HCT116 (cell line): ENCODE data around the gene BZW2. TPM values are rescaled to one million over a fixed set of nuclear protein-coding genes. Genes with fewer than 3 reads are reported as not detected.
A peak's percentile ranks its signal among the peaks of the same experiment; 100 is the strongest.

Source experiments
- ATAC-seq: fragments of 200-7000 bp; cut with Tn5 transposase; 2 replicates; pipeline ENCODE4 v1.9.1; 2020; ENCODE audit warnings: mild to moderate bottlenecking, moderate library complexity
- BruUV-seq: library from RNA; stranded (reverse); fragments of 400-500 nt; replicated peaks from 2 replicates; lab custom pipeline; 2021; lab: Mats Ljungman, UMichigan
- CTCF ChIA-PET: fragments of 300-600 bp; sonication (Branson Sonifier 250); formaldehyde crosslinking; loops from one replicate; lab custom pipeline; 2021; ENCODE audit warnings: antibody characterized with exemption; lab: Charles Lee
- POLR2A ChIA-PET: fragments of 300-600, 350-600 bp; sonication (Branson Sonifier 250); formaldehyde crosslinking; loops from one replicate; lab custom pipeline; 2021; ENCODE audit warnings: antibody characterized with exemption; lab: Charles Lee
- RAD21 ChIA-PET, 2 experiments: fragments of 300-600 bp; sonication (Branson Sonifier 250); formaldehyde crosslinking; loops; one replicate each; lab custom pipeline; 2023; ENCODE audit warnings: low total read pairs in 2 of 2; ENCODE audit not compliant: uncharacterized antibody in 2 of 2, unreplicated experiment in 2 of 2, low non-redundant PET in 1 of 2; lab: Charles Lee
- DNase-seq: peaks from one replicate; pipeline ENCODE4 v3.0.0-alpha.2; 2010; ENCODE audit warnings: low read depth, low spot score
- H2AFZ ChIP-seq: fragments of 200-600 bp; shearing (Covaris generic), sonication (generic); 2 replicates; pipeline ENCODE4 v1.6.1; 2017; ENCODE audit warnings: low read depth, mixed run types, mixed read lengths, antibody characterized with exemption, low read length; ENCODE audit not compliant: poor library complexity, severe bottlenecking
- H3K27ac ChIP-seq: 2 replicates; pipeline ENCODE4 v1.5.1; 2012; ENCODE audit warnings: low read depth, low read length
- H3K27me3 ChIP-seq: fragments of 200-600 bp; sonication (generic); 2 replicates; pipeline ENCODE4 v1.6.1; 2016; ENCODE audit warnings: mixed run types, low read length, mixed read lengths; ENCODE audit not compliant: insufficient read depth
- H3K36me3 ChIP-seq, 2 experiments: fragments of 200-500 bp in 1 of 2; fragments of 200-600 bp in 1 of 2; sonication (Bioruptor generic) in 1 of 2; sonication (generic) in 1 of 2; 2 replicates each; pipeline versions ENCODE4 v1.5.1 to v1.6.1; 2014 to 2016; ENCODE audit warnings: low read length in 2 of 2, inconsistent platforms in 1 of 2, mixed read lengths in 1 of 2, mixed run types in 1 of 2; ENCODE audit not compliant: insufficient read depth in 2 of 2, control insufficient read depth in 1 of 2
- H3K4me1 ChIP-seq, 2 experiments: fragments of 200-600 bp in 1 of 2; sonication (generic) in 1 of 2; 2 replicates each; pipeline versions ENCODE4 v1.5.1 to v1.6.1; 2012 to 2017; ENCODE audit warnings: low read length in 2 of 2, inconsistent platforms in 1 of 2, mild to moderate bottlenecking in 1 of 2, mixed read lengths in 1 of 2, mixed run types in 1 of 2, moderate library complexity in 1 of 2; ENCODE audit not compliant: insufficient read depth in 2 of 2, control insufficient read depth in 1 of 2
- H3K4me2 ChIP-seq: fragments of 200-600 bp; sonication (generic); 2 replicates; pipeline ENCODE4 v1.6.1; 2017; ENCODE audit warnings: mixed run types, low read length, mixed read lengths
- H3K4me3 ChIP-seq, 2 experiments: fragments of 200-600 bp in 1 of 2; sonication (generic) in 1 of 2; replicated peaks in 1 of 2; 2 replicates each; pipeline ENCODE4 v1.5.1; 2011 to 2016; ENCODE audit warnings: low read length in 2 of 2, control low read depth in 1 of 2, low read depth in 1 of 2, mild to moderate bottlenecking in 1 of 2, mixed read lengths in 1 of 2, mixed run types in 1 of 2
- H3K79me2 ChIP-seq: fragments of 200-600 bp; sonication (generic); 2 replicates; pipeline ENCODE4 v1.6.1; 2017; ENCODE audit warnings: mild to moderate bottlenecking, mixed run types, low read length, moderate library complexity, mixed read lengths; ENCODE audit not compliant: insufficient read depth
- H3K9ac ChIP-seq: fragments of 200-600 bp; sonication (generic); 2 replicates; pipeline ENCODE4 v1.6.1; 2016; ENCODE audit warnings: low read length, mixed read lengths
- H3K9me2 ChIP-seq: fragments of 200-600 bp; sonication (generic), shearing (Covaris generic); 2 replicates; pipeline ENCODE4 v1.6.1; 2017; ENCODE audit warnings: mixed run types, mild to moderate bottlenecking, moderate library complexity; ENCODE audit not compliant: insufficient read depth
- H3K9me3 ChIP-seq, 2 experiments: fragments of 200-500 bp in 1 of 2; fragments of 200-600 bp in 1 of 2; sonication (Bioruptor generic) in 1 of 2; sonication (generic) in 1 of 2; 2 replicates each; pipeline ENCODE4 v1.6.1; 2014 to 2017; ENCODE audit warnings: low read length in 2 of 2, mixed read lengths in 2 of 2, inconsistent platforms in 1 of 2, low read depth in 1 of 2, mild to moderate bottlenecking in 1 of 2, mixed run types in 1 of 2, moderate library complexity in 1 of 2; ENCODE audit not compliant: control insufficient read depth in 1 of 2, insufficient read depth in 1 of 2
- H4K20me1 ChIP-seq: fragments of 200-600 bp; sonication (generic), shearing (Covaris generic); 2 replicates; pipeline ENCODE4 v1.6.1; 2017; ENCODE audit warnings: mixed run types, mild to moderate bottlenecking, moderate library complexity; ENCODE audit not compliant: insufficient read depth
- CBX3 ChIP-seq: IDR thresholded peaks from 2 replicates; pipeline ENCODE4 v1.6.1; 2012; ENCODE audit warnings: low read depth
- EGR1 ChIP-seq: IDR thresholded peaks from 2 replicates; pipeline ENCODE4 v1.6.1; 2012; ENCODE audit warnings: low read depth
- ELF1 ChIP-seq: IDR thresholded peaks from 2 replicates; pipeline ENCODE4 v1.6.1; 2012; ENCODE audit warnings: low read depth, borderline replicate concordance
- POLR2AphosphoS5 ChIP-seq: IDR thresholded peaks from 2 replicates; pipeline ENCODE4 v1.6.1; 2011; ENCODE audit warnings: mild to moderate bottlenecking, low read depth, low read length, moderate library complexity
- REST ChIP-seq: IDR thresholded peaks from 2 replicates; pipeline ENCODE4 v1.6.1; 2012; ENCODE audit warnings: low read depth
- SRF ChIP-seq: IDR thresholded peaks from 2 replicates; pipeline ENCODE4 v1.6.1; 2012; ENCODE audit warnings: low read depth
- TCF7L2 ChIP-seq: IDR thresholded peaks from 2 replicates; pipeline ENCODE4 v1.7.0; 2011; ENCODE audit warnings: borderline replicate concordance, inconsistent platforms; ENCODE audit not compliant: insufficient read depth, insufficient read length; ENCODE audit errors: extremely low read depth
- YY1 ChIP-seq: IDR thresholded peaks from 2 replicates; pipeline ENCODE4 v1.6.1; 2011; ENCODE audit warnings: low read length, low read depth, moderate library complexity, mild to moderate bottlenecking; ENCODE audit not compliant: insufficient replicate concordance; ENCODE audit errors: extremely low read depth
- intact Hi-C: fragments of 100-400 bp; cut with micrococcal nuclease; formaldehyde crosslinking; loops from 2 replicates; pipeline ENCODE4 v1.10.0; 2022
- total RNA-seq: library from RNA; stranded (reverse); gene quantifications from one replicate; pipeline ENCODE4 v1.2.1, GENCODE V29; 2021; ENCODE audit not compliant: unreplicated experiment
- TF ChIP-seq, protein P1 (sequence below): IDR thresholded peaks from 2 replicates; pipeline ENCODE4 v1.6.1; 2011; ENCODE audit warnings: mild to moderate bottlenecking, low read length, moderate library complexity; ENCODE audit not compliant: insufficient replicate concordance; ENCODE audit errors: extremely low read depth

Gene BZW2
- total RNA-seq, 1 experiment from 2014 or later = 119 TPM

- peaks cover 87% of the 10 kb centered on the region for H3K79me2 ChIP-seq
- RAD21 ChIA-PET = no interaction called here
- H3K4me2 ChIP-seq = no peak overlapping the region
- intact Hi-C loops = no loop called here
- H3K9me3 ChIP-seq = no peaks in the 10 kb centered on the region
- CTCF ChIA-PET = no interaction called here
- no peak overlapping the region for H3K27ac ChIP-seq
- no peak for DNase-seq
- H3K36me3 ChIP-seq = peaks cover 0 to 2% of the 10 kb centered on the region in 2 experiments; a peak in 1 of 4 replicates
- no peaks in the 10 kb centered on the region for H3K27me3 ChIP-seq
- no peak overlapping the region for H3K9ac ChIP-seq
- no peak for ATAC-seq
- POLR2A ChIA-PET = no interaction called here
- H3K4me1 ChIP-seq = peaks cover 28 to 37% of the 10 kb centered on the region in 2 experiments
- no peak overlapping the region for H2AFZ ChIP-seq
- TF ChIP-seq, protein P1, sequence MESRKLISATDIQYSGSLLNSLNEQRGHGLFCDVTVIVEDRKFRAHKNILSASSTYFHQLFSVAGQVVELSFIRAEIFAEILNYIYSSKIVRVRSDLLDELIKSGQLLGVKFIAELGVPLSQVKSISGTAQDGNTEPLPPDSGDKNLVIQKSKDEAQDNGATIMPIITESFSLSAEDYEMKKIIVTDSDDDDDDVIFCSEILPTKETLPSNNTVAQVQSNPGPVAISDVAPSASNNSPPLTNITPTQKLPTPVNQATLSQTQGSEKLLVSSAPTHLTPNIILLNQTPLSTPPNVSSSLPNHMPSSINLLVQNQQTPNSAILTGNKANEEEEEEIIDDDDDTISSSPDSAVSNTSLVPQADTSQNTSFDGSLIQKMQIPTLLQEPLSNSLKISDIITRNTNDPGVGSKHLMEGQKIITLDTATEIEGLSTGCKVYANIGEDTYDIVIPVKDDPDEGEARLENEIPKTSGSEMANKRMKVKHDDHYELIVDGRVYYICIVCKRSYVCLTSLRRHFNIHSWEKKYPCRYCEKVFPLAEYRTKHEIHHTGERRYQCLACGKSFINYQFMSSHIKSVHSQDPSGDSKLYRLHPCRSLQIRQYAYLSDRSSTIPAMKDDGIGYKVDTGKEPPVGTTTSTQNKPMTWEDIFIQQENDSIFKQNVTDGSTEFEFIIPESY = no peak
- no peak for TF ChIP-seq TCF7L2
- no peak for TF ChIP-seq SRF
- 0 out of 2 replicates have a peak, but pooled peaks cover 5% of the 10 kb centered on the region for H3K9me2 ChIP-seq
- H3K4me3 ChIP-seq = no peak overlapping the region
- no TSS peak for BruUV-seq
- H4K20me1 ChIP-seq = no peaks in the 10 kb centered on the region; the same call in 1 of the 2 replicates
Observed at GRCh38 chr7:16661924-16662323, 15.9 kb downstream of the BZW2 start.

DNA sequence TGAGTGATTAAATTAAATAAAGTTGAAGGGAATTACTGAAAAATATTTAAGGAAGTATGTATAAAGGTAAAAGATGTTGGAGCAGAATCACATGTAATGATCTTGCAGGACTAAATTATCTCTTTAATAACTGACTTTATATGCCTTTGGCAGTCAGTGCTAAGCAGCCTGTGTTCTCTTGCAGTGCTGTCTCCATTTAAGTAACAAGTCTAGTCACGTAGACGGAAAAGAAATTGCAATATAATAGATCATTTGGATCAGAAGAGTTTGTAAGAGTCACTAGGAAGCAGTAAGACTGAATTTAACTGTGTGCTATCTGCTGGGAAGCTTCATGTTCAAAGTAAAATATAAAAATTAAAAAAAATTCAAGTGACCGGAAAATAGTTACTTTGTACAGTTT lies 21.4 kb downstream of the BZW2 start:
- intact Hi-C loops = no loop called here
- Histone ChIP-seq H3K9me2 (0 out of 2 replicates have a peak, but pooled peaks cover 5% of the 10 kb centered on the region), H3K4me1 (peaks cover 11 to 38% of the 10 kb centered on the region in 2 experiments), H3K79me2 (peaks cover 83% of the 10 kb centered on the region), H3K4me3 (no peak overlapping the region), H3K36me3 (peaks cover 0 to 20% of the 10 kb centered on the region in 2 experiments; a peak in 2 of 4 replicates), H2AFZ (no peak overlapping the region), H4K20me1 (no peaks in the 10 kb centered on the region), H3K4me2 (peak overlapping the region; percentile 34), H3K9ac (peak overlapping the region; percentile 8; the same call in 1 of the 2 replicates), H3K27me3 (no peaks in the 10 kb centered on the region), H3K9me3 (no peaks in the 10 kb centered on the region), H3K27ac (peak overlapping the region; percentile 56; the same call in 1 of the 2 replicates)
- no peak for DNase-seq
- BruUV-seq = no TSS peak
- no peak for ATAC-seq
- POLR2A ChIA-PET = interaction anchor here (1.5 kb wide), 1 partner anchor 21 kb away, joined by 4 read pairs; the partner anchor contains the start of gene BZW2
- TF ChIP-seq YY1 = no peak
- TF ChIP-seq SRF = no peak; the same call in 1 of the 2 replicates
- TF ChIP-seq POLR2AphosphoS5 = no peak
- TF ChIP-seq REST = no peak
- TF ChIP-seq ELF1 = no peak
- no peak for TF ChIP-seq CBX3
- TF ChIP-seq EGR1 = no peak
- RAD21 ChIA-PET = no interaction called here
- CTCF ChIA-PET = interaction anchor here (1.5 kb wide), 1 partner anchor 27 kb away, joined by 5 read pairs; no protein-coding TSS in a partner anchor
